Measurements from ENCODE around the gene ADORA3.

Gene ADORA3

DNA sequence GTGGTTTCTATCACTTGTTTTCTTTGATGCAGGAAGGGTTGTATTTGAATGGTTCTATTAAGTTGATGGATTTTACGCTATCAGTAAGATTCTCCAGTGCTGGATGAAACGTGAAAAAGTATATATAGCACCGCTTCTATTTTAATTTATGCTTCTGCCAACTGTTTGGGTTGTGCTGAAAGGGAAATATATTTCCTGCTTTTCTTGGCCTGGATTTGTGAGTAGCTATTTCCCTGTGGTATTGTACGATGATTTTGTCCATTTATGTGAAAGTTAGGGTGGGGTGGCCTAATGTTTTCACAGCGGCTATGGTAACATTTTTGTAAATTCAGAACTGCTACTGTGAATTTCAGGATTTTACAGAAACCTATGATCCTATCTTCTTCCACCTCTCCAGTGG, 29.3 kb downstream of the ADORA3 start:
- DNase-seq = no peak

DNA sequence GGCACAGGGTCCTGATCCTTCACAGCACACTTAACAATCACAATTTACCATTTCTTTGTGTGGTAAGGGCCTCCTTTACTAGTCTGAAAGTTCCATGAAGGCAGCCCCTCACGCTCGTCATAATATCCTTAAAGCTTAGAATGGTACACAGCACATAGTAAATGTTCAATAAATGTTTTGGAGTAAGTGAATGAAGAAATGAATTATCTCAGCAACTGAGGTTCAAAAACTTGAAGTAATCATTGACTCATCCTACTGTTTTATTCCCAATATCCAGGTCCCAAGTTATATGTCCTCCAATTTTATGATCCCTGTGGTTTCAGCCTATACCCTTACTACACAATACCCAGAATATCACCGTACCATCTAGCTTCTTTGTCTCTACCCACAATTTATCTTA, 31.9 kb downstream of the ADORA3 start:
- DNase-seq = no peak

- no peak for DNase-seq
Measured at GRCh38 chr1:111471012-111471411, 32.4 kb downstream of the ADORA3 start.

GRCh38 chr1:111470596-111470995, 32.8 kb downstream of the ADORA3 start:
- no peak for DNase-seq

DNA sequence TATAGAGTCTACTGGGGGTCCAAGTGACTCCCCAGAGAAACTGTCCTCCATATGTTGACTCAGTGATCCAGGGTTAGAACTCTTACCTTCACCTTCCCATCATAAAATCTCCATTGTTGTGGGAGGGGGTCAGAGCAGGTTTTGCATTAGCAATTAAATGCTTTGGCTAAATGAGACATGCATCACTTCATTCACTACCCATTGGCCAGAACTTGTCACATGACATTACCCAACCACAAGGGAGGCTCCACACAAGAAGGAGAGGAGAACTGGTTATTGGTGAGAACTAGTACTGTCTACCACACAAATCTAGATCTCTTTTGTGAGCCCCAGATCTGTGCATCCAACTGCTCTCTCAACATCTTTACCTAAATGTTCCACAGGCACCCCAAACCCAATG, 33.9 kb downstream of the ADORA3 start:
- DNase-seq = no peak

- no peak for DNase-seq
Measured at GRCh38 chr1:111468717-111469100, 34.7 kb downstream of the ADORA3 start.

DNA sequence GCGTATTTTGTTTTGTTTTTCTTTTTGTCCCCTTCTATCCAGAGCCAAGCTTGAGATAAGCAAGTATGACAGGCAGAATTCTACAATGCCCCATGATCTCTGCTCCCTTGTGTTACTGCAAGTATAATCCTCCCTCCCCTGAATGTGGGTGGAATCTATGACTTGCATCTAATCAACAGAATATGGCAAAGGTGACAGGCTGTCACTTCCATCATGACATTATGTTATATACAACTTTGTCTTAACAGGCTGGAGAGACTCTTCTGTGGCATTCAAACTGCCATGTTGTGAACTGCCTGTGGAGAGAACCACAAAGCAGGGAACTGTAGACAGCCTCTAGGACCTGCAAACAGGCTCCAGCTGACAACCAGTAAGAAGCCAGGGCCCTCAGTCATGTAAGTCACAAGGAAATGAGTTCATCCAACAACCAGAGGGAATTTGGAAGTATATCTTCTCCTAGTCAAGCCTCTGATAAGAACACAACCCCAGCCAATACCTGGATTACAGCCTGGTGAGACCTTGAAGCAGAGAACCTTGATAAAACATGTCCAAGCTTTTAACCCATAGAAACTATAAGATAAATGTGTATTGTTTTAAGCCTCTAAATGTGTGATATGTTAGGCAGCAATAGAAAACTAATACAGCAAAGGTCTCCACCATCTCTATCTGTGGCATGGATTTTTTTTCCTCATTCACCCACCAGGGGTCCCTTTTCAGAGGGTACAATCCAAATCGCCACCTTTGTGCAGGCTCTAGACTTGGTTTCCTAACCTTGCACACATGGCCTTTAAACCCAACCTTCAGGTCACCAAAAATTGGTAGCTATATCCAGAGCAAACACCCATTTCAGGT, 35.3 kb downstream of the ADORA3 start:
- no peak for DNase-seq

DNA sequence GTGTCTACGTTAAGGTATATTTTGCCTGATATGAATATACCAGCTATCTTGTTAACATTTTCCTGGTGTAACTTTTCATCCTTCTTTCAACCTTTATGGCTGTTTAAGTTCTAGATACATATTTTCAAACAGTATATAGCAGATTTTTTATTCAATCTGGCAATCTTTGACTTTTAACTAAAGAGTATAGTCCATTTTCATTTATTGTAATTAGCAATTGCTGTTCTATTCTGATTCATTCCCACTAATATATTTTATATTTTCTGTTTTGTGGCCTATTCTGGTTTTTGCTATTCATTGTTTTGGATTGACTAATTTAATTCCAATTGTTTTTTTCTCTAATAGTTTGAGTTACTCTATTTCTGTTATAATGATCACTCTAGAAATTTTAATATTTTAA, 37.0 kb downstream of the ADORA3 start:
- DNase-seq = no peak

GRCh38 chr1:111465754-111466153, 37.7 kb downstream of the ADORA3 start:
- no peak for DNase-seq

GRCh38 chr1:111463029-111463683, 40.3 kb downstream of the ADORA3 start:
- no peak for DNase-seq

GRCh38 chr1:111462370-111463028, 40.9 kb downstream of the ADORA3 start:
- DNase-seq = no peak

DNA sequence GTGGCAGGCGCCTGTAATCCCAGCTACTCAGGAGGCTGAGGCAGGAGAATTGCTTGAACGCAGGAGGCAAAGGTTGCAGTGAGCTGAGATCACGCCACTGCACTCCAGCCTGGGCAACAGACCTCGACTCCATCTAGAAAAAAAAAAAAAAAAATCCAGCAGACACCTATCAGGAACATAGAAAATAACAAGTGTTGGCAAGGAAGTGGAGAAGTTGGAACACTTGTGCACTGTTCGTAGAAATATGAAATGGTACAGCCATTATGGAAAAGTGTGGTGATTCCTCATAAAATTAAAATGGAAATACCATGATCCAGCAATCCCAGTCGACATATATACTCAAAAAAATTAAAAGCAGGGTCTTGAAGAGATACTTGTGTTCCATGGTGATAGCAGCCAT, 41.7 kb downstream of the ADORA3 start:
- DNase-seq = no peak

DNA sequence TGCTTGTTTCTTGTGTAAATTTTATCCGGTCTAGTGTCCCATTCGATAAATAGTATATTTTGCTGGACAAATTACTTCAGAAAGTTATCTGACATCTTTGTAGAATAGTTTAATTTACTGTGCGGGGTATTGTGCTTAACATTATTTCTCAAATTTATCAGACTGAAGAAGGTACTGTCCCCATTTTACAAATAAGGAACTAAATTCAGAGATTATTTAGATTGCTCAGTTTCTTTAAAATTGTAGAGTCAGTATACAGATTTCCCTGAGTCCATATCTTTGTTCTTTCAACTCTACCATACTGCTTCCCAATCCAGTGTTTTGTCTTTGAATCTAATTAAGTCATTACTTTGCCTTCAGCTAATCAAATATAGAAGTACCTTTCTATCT, 47.8 kb downstream of the ADORA3 start:
- no peak for DNase-seq

DNA sequence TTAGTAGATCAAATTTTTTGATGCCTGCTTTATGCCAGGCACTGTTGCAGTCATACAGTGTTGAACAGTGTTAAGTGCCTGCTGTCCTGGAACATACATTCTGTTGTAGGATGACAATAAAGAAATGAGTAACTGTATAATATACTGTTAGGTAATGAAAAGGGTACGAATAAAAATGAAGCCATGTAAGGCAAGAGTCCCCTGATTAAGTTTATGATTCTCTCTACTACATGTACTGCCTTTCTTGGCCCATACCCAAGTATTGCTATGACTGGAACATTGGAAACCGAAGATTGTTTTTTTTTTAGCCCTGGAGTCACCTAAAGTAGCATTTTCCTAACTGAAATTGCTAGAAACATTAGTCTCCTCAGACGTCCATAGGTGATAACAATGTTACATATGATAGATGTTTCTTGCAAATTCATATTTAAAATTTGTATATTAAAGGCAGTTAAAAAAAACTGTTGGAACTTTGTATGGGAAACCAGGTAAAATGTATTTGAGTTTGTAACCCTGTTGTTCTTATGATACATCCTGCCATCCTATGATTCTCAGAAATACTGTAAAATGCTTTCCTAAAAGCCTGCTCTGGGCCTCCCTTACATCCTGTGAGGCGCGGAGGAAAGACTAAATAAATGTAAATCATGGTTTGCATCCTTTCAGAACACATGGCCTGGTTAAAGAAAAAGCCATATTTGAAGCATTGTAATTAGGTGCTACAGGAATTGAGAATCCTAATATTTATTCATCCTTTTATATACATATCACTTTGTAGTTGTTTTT, 48.4 kb downstream of the ADORA3 start:
- no peak for DNase-seq

DNA sequence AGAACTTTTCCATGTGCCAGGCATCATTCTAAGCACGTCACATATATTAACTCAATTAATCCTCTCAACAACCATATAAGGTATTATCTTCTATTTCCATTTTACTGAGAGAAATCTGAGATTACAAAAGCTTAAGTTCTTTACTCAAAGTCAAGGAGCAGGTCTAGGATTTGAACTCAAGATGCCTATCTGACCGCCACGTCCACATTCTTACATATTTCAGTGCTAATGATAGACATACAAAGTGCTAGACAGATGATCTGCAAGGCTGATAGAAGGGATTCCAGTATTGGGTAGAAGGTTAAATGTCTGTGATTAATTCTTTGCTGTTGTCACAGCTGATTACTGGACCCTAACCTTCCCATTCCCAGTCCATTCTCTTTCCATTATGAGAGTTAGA, 49.7 kb downstream of the ADORA3 start:
- DNase-seq = no peak

DNA sequence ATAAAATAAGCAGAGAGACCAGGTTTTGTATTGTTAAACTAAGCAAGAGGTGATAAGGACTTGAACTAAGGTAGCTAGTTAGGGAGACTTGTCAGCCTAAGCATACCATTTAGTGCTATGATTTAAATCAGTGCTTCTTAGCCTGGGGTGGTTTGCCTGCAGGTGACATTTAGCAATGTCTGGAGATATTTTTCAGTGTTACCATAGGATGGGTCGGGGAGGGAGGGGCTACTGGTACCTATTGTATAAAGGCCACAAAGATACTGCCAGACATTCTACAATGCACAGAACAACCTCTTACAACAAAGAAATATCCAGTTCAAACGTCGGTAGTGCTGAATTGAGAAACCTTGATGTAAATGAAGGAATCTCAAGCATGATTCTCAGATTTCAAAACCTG, 50.9 kb downstream of the ADORA3 start:
- no peak for DNase-seq

- no peak for DNase-seq
Measured at GRCh38 chr1:111450185-111450584, 53.2 kb downstream of the ADORA3 start.

DNA sequence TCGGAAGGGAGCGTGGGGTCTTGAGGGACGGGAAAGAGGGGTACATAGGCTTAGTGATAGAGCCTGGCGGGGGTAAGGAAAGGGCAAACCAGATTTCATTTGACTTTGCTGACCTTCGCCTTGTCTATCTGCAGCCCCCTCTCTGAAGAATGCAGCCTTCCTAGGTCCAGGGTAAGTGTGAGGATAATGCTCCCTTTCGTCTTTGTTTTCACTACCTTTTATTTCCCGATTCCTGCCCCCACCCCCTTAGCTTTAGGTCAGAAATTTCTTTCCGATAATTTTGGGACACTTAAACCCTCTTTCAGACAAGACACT, 53.8 kb downstream of the ADORA3 start:
- no peak for DNase-seq
